ENCODE results near the gene LRFN2. TPM values are rescaled to one million over a fixed set of nuclear protein-coding genes. Genes with fewer than 3 reads are reported as not detected.

LRFN2 gene
- total and polyA plus RNA-seq, 2 of the 8 experiments (the other 6 are each of a cell fraction or from before 2014, with no cell fraction given): 2.3 TPM

DNA sequence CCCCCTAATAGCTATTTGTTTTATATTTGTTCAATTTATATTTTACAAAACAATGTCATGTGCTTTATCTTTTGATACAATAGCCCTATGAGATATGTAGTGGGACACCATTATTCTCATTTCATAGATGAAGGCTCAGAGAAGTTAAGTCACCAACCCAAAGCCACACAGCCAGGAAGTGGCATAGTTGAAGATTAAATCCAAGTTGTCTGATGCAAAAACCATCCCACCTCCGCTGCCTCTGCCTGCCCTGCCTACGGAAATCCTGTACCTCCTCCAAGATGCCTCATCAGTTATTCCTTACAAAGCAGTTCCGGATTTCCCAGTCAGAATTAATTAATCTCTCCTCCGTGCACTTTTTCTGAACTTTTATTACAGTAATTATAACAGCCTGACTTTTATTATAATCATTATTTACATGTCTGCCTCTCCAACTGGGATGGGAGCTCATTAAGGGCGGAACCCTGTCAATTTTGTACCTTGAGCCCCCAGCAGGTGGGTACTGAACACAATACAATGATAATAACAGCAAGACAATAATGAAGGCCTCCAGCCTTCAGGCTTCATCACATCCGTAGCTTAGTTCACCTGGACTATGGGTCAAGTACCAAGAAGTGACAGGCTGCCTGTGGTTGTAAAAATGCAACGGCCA is 54.7 kb downstream of the LRFN2 start:
- H3K9ac ChIP-seq (replicated peaks in 1 of 4; ENCODE audit: extremely low read depth in 1 of 4, low read depth in 3 of 4, low read length in 3 of 4): no peak overlapping the region
- H2BK20ac ChIP-seq (ENCODE audit: low read length): no peak overlapping the region
- no peak overlapping the region for H2BK120ac ChIP-seq (replicated peaks; ENCODE audit: low read depth, low read length)
- no peaks in the 10 kb centered on the region; a peak in 1 of 8 replicates for H3K36me3 ChIP-seq (ENCODE audit: control insufficient read depth in 2 of 4, insufficient read depth in 4 of 4, low read length in 3 of 4)
- ChIA-PET CTCF (ENCODE audit: partially characterized antibody) (interaction anchor here (0.8 to 5.0 kb wide), 6 partner anchors 10 to 378 kb away, joined by 3 to 25 read pairs (median 4); no protein-coding TSS in a partner anchor), POLR2A (ENCODE audit: partially characterized antibody) (interaction anchor here (1.0 kb wide), 1 partner anchor 110 kb away, joined by 4 read pairs; no protein-coding TSS in a partner anchor)
- H3K4ac ChIP-seq (replicated peaks; ENCODE audit: insufficient read length, low read depth, low read length): no peak overlapping the region
- no peak overlapping the region for H3K4me3 ChIP-seq (ENCODE audit: extremely low read depth in 1 of 4, insufficient read depth in 2 of 4, low read depth in 3 of 4, low read length in 4 of 4)
- no peak overlapping the region for H3K27ac ChIP-seq (ENCODE audit: low read depth, low read length)
- H4K8ac ChIP-seq (ENCODE audit: extremely low read depth, insufficient read depth, low read length): no peak overlapping the region
- no peak for TF ChIP-seq POLR2A (IDR thresholded peaks at IDR 0.05; ENCODE audit: control extremely low read depth in 1 of 2, low read depth in 2 of 2, low read length in 2 of 2)
- no peak for TF ChIP-seq SIN3A (conservative IDR thresholded peaks at IDR 0.05 in 1 of 2, IDR thresholded peaks at IDR 0.05 in 1 of 2; ENCODE audit: low read depth in 1 of 2, low read length in 2 of 2)
- no peak for TF ChIP-seq HDAC2 (IDR thresholded peaks at IDR 0.05; ENCODE audit: borderline replicate concordance in 1 of 2, low read depth in 2 of 2, low read length in 2 of 2)
- no peak for TF ChIP-seq ASH2L (IDR thresholded peaks at IDR 0.05; ENCODE audit: low read length)
- no peak for TF ChIP-seq RNF2 (IDR thresholded peaks at IDR 0.05; ENCODE audit: borderline replicate concordance, low read depth, low read length, missing control alignments, poor library complexity, severe bottlenecking)
- TF ChIP-seq TAF7 (optimal IDR thresholded peaks at IDR 0.05; ENCODE audit: borderline replicate concordance, low read depth, low read length): no peak
- H3K79me2 ChIP-seq (ENCODE audit: control insufficient read depth in 1 of 2, insufficient read depth in 2 of 2, low read length in 2 of 2): no peaks in the 10 kb centered on the region
- H2AK5ac ChIP-seq (ENCODE audit: low read depth, low read length): no peak overlapping the region
- no peak overlapping the region for H2AFZ ChIP-seq (ENCODE audit: low read length)
- no peak overlapping the region for H2BK15ac ChIP-seq (ENCODE audit: low read length)
- no peak overlapping the region for H4K91ac ChIP-seq (replicated peaks; ENCODE audit: insufficient read length, low read length)
- H3K14ac ChIP-seq (ENCODE audit: insufficient read length): no peak overlapping the region
- no peaks in the 10 kb centered on the region for H3K27me3 ChIP-seq (replicated peaks in 1 of 4; ENCODE audit: control insufficient read depth in 3 of 4, extremely low read depth in 1 of 4, insufficient read depth in 3 of 4, low read length in 3 of 4)
- no peak overlapping the region for H4K5ac ChIP-seq (ENCODE audit: insufficient read length, low read depth, low read length)
- H2BK12ac ChIP-seq (ENCODE audit: low read depth, low read length): no peak overlapping the region
- H3K23me2 ChIP-seq (ENCODE audit: low read depth, low read length): no peaks in the 10 kb centered on the region
- peaks cover 0 to 12% (median 3%) of the 10 kb centered on the region in 4 experiments; a peak in 5 of 7 replicates for H3K4me1 ChIP-seq (replicated peaks in 1 of 4; ENCODE audit: control insufficient read depth in 3 of 4, insufficient read depth in 4 of 4, low read length in 3 of 4)
- H3K79me1 ChIP-seq (ENCODE audit: low read depth, low read length): no peaks in the 10 kb centered on the region
- DNase-seq (ENCODE audit: low read depth in 1 of 2, low spot score in 2 of 2): no peak
- WGBS, 2 experiments (ENCODE audit: extremely low coverage in 1 of 2, insufficient coverage in 1 of 2, insufficient read length in 1 of 2, insufficient replicate concordance in 2 of 2, low coverage in 1 of 2, low lambda C conversion rate in 2 of 2, missing lambda C conversion rate in 1 of 2): 89% methylated on average over 7 of the region's 7 CpGs; no CpG with 5 or more reads in 1 of the 2 experiments
- H3K23ac ChIP-seq (ENCODE audit: insufficient read length): no peak overlapping the region
- H3K18ac ChIP-seq (ENCODE audit: extremely low read depth, low read length): no peak overlapping the region
- H3K9me3 ChIP-seq (ENCODE audit: insufficient read depth in 2 of 2, low read depth in 1 of 2, low read length in 1 of 2): no peaks in the 10 kb centered on the region
- H3K4me2 ChIP-seq (ENCODE audit: insufficient read depth in 1 of 2, low read depth in 2 of 2, low read length in 2 of 2): no peak overlapping the region
- no peak for FAIRE-seq
- H4K20me1 ChIP-seq (replicated peaks in 1 of 2; ENCODE audit: control insufficient read depth in 1 of 2, insufficient read depth in 2 of 2, low read length in 2 of 2): no peaks in the 10 kb centered on the region
- H2BK5ac ChIP-seq (ENCODE audit: low read depth, low read length): no peak overlapping the region
- no peak overlapping the region for H3K56ac ChIP-seq (replicated peaks; ENCODE audit: insufficient read length, low read depth, low read length)

Data from H1 (cell line).